GOT3 (cell line): ENCODE data around the gene B3GALNT1.

ENCODE experiments used
- DNase-seq: peaks from one replicate; lab custom pipeline; 2025; ENCODE audit warnings: mixed read lengths; lab: John Stamatoyannopoulos, UW

B3GALNT1 gene, protein sequence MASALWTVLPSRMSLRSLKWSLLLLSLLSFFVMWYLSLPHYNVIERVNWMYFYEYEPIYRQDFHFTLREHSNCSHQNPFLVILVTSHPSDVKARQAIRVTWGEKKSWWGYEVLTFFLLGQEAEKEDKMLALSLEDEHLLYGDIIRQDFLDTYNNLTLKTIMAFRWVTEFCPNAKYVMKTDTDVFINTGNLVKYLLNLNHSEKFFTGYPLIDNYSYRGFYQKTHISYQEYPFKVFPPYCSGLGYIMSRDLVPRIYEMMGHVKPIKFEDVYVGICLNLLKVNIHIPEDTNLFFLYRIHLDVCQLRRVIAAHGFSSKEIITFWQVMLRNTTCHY

DNA sequence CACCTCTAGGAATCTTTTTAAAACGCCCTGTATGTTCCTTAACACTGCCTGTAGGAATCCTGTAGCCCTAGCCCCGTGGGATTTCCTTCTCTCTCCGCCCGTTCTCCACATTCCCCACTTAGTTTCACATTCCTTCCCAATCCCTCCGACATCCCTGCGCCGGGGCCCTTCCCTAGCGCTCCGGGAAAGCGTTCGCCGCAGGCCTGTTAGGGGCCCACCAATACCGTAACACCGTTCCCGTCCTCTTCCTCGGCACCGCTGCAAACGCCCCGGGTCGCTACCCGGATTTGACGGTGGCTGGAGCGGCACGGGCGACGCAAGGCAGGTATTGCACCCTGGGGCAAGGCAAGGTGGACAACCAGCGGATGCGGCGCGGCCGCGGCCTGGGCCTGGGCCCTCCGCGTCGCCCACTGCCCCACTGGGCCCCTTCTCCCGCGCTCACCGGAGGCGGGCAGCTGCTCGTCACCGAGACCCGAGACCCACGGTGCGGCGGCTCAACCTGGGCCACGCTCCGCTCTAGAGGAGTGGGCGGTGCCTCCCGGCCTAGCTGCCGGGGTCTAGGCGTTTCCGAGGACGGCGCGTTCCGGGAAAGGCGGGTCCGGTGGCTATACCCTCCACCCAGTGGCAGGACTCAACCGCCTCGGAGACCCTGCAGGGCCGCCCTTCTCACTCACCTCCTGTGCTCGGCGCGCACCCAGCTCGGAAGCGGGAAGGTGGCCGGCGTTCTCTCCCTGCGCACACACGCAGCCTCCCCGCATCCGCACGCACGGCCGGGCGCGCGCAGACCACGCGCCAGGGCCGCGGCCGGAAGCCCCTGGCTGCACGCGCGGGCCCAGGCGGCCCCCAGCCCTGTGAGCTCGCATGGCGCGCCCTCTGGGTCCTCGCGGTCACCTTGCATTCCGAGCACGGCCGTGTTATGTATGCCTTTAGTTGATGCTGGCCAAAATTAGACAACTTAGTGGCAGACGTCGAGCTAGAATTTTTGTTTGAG is at the start of gene B3GALNT1:
B3GALNT1 (minus strand) TSS at position 789 of the 991 bp plus-strand sequence. CDS start 18,595 bp downstream, outside the sequence.
- DNase-seq: peak; percentile 49

DNA sequence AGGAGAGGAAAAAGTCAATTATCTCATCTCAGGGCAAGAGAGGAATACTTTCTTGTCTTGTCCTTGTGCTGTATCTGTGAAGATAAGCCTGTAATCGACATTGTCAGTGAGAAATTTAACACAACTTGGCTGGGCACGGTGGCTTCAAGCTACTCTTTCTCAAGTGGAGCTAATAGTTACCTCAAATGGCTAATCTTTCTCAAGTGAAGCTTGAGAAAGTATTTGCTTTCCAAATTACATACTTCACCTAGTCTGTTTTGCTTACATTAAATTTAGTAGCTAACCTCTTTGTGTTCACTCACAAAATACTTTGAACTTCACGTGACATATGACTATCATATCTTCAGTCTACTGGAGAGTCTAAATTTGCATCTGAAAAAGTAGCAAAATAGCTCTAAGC is 48.3 kb upstream of the B3GALNT1 start:
- no peak for DNase-seq

DNA sequence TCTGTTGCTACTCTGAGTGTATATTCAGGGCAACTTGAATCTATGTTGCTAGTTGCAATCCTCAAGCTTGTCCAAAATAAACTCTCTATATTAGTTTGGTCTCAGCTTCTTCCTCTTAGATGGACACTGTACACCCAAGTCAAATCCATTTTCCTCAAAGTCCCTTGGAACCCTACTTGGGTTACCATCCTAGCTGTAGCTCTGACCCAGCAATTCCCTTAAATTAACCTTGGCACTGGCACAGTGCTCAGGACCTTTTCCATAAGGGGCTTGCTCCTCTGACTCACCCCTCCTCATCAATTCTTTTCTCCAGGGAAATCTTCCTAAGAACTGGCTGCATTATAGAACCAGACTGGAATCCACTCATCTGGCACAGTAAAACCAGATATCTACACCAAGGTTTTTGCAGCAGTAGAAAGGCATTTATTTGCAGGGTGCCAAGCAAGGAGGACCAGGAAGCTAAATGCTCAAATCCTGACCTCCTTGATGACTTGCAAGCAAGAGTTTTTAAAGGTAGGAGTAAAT is 44.9 kb upstream of the B3GALNT1 start:
- DNase-seq: no peak

DNA sequence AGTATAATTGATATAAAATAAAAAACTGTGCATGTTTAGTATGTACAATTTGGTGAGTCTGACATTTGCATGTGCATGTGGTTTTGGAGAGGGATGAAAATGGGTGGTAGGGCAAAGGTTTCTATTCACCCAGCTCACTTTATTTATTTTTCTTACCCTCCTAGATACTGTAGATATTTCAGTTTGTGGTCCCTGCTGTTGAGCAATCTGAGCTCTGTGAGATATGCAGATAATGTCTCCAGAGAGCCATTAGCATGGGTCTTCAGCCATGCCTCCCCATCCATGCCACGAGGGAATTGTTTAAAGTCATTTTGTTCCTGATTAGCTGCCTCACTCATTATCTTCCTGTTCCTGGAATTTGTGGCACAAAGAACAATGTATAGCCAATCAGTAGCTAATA is 44.4 kb upstream of the B3GALNT1 start:
- DNase-seq: no peak

DNA sequence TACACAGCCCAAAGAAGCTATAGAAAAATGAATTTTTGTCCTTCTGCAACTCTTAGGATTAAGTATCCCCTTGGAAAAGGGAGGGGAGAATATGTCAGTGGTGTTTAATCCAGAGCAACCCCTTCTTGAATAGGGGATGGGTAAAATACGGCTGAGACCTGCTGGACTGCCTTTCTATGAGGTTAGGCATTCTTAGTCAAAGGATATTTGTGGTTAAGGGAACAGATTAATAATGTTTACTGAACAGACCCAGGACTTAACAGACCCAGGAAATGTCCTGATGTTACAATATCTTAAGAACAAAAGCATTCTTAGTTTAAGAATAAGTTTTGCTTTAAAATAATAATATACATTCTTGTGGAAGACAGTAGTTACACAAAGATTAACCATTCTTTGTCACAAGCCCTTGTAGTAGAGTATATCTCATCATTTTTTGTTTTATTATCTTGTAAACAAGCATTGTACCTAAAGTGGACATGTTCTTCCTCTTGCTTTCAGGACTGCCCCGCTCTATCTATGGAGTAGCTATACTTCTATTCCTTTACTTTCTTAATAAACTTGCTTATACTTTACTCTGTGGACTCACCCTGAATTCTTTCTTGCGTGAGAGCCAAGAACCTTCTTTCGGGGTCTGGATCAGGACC is 43.8 kb upstream of the B3GALNT1 start:
- DNase-seq: no peak

DNA sequence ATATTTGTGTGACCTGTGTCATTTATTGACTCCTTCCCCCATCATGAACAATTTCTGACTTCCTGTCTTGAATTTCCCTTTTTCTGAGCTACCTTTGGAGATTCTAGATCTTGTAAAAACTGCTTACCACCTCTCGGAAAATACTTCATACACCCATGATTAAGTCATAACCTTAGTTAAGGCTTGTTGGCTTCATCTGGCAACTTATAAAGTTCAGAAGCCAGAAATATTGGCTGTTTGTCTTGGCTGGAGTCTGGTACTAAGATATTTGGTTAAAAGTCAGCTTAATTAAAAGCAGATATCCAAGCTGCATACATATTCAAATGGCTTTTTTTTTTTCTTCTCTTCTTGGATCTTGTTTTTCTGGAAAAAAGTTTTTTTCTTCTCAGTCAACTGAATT is 37.3 kb upstream of the B3GALNT1 start:
- DNase-seq: no peak

DNA sequence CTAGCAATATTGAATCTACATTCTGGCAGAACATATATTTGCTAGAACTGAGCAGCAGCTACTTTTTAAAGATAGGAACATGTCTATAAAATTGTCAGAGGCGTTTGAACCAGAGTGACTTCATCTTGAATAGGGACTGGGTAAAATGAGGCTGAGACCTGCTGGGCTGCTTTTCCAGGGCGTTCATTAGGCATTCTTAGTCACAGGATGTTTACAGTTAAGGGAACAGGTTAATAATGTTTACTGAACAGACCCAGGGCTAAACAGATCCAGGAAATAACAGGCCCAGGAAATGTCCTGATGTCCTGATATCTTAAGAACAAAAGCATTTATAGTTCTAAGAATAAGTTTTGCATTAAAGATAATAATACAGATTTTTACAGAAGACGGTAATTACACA is 34.5 kb upstream of the B3GALNT1 start:
- DNase-seq: no peak

DNA sequence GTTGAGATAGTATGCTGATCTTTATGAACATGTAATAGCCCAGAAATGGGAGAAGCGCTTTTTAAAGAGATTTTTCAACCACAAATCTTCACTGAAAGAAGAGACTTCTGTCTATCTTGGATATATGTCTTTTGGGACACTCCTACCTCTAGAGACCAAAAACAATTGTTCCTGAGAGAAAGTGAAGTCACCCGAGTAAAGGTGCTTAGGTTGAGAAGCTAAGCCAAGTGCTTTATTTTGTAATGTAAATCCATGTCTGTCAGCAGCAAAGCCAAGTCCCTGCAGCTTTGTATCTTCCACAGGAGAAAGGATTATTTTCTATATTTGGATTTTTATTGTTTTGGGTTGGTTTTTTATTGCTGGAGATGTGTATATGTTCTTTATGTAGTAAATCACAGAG is 32.1 kb upstream of the B3GALNT1 start:
- no peak for DNase-seq

DNA sequence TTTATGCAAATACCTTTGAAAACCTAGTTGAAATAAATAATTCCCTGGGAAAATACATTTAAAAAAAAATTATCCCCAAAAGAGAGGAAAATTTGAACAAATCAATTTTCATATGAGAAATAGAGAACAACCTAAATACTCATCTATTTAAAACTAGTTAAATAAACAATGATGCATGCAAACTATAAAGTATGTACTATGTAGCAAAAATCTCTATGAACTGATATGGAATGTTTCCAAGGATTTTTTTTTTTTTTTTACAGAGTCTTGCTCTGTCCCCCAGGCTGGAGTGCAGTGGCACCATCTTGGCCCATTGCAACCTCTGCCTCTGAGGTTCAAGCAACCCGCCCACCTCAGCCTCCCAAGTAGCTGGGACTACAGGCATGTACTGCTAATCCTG is 27.2 kb upstream of the B3GALNT1 start:
- no peak for DNase-seq

DNA sequence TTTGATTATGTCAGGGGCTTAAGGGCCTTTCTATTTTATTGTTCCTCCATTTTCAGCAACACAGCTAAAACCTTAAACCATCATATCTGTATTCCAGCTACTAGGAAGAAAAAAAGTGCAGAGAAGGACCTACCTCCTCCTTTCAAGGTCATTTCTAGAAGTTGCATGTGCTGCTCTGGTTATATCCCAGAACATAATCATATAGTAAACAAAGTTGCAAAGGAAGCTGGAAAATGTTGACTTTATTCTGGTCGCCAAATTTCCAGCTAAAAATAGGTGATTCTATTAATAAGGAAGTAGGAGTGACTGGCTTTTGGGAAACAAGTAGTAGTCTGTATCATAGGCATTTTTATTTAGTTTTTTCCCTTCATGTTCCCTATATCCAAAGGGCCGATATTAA is 21.3 kb upstream of the B3GALNT1 start:
- DNase-seq: no peak

DNA sequence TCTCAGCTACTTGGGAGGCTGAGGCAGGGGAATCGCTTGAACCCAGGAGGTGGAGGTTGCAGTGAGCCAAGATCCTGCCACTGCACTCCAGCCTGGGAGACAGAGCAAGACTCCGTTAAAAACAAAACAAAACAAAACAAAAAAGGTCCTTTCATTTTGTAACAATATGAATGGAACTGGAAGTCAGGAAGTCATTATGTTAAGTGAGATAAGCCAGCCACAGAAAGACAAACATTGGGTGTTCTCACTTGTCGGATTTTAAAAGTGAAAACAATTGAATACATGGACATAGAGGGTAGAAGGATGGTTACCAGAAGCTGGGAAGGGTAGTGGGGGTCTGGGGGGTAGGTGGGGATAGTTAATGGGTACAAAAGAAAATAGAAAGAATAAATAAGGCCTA is 12.5 kb upstream of the B3GALNT1 start:
- DNase-seq: no peak

DNA sequence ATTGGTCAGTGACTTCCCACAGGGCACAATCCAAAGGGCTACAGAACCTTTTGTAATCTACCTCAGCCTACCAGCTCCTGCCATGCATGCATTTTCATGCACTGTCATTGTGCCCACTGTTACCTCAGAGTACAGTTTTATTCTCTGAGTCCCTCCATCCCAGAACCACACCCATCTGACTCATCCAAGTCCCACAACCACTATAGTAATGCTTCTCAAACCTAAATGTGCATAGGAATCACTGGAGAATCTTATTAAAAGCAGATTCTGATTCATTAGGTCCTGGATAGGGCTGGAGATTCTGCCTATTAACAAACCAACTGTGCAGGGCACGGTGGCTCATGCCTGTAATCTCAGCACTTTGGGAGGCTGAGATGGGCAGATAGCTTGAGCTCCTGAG is 3.7 kb upstream of the B3GALNT1 start:
- DNase-seq: no peak

DNA sequence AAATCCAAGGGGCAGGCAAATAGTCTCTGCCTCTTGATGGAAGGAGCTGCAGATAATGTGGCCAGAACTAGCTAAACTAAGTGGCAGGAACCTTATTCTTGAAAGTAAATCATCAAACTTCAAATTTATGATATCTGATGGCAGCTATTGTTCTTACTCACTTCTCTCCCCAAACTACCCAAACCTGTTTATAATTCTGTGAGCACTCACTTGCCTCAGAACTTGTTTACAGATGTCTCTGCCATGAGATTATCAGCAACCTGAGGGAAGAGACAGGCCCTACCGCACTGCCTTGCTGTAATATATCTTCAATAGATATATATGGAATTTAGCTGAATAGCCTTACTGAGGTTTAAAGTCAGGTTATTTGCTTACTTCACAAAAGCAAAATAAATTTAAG is 2.2 kb upstream of the B3GALNT1 start:
- no peak for DNase-seq

DNA sequence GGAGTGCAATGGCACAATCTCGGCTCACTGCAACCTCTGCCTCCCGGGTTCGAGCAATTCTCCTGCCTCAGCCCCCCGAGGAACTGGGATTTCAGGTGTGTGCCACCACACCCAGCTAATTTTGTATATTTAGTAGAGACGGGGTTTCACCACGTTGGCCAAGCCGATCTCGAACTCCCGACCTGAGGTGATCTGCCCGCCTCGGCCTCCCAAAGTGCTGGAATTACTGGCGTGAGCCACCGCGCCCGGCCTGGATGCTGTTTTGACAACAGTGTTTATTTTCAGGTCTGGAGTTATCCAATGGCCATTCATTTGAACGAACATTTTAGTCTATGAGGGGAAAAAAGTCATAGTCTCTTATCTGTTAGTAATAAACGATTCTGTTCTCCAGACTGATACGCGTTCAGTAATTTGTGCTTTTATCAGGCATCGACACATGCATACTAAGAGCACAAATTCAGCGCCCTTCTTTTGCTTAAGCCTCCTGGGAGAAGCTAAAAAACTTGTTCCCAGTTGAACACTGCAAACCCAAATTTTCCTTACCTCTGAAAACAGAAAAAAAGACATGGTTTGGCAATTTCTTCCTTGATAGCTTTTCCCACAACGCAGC is 1.3 kb downstream of the B3GALNT1 start:
- DNase-seq: no peak

DNA sequence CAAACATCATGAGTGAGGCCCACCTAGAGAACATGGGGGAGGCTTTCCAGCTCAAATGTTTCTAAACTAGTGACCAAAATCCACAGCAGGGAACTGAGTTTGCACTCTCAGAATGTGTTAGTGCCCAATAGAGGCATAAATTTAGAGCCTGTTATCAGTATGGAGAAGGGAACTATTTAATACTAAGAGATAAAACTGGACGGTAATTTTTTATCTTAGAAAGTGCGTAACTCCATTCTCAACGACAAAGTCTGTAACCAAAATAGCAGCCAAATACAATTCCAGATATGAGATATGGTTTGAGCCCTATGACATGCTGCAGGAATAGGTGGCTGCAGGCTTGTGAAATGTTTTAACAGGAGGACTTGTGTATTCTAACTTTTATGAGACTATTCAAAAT is 3.5 kb downstream of the B3GALNT1 start:
- DNase-seq: no peak

DNA sequence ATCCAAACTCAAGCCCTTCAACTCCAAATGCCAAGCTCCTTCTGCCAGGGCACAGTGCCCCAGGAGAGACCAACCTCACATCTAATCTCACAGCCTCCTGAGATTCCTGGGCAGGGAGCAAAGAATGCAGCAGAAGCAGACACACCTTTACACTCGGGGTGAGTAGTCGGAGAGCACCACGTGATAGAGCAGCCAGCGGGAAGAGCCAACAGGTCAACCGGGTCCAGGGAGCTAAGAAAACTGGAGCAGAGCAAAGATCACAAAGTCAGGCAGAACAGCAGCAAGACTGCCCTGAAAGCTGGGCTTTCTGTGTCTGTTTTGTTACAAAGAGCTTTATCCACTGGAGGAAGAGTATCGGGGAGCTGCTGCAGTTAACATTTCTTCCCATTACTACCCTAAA is 4.2 kb downstream of the B3GALNT1 start:
- no peak for DNase-seq

DNA sequence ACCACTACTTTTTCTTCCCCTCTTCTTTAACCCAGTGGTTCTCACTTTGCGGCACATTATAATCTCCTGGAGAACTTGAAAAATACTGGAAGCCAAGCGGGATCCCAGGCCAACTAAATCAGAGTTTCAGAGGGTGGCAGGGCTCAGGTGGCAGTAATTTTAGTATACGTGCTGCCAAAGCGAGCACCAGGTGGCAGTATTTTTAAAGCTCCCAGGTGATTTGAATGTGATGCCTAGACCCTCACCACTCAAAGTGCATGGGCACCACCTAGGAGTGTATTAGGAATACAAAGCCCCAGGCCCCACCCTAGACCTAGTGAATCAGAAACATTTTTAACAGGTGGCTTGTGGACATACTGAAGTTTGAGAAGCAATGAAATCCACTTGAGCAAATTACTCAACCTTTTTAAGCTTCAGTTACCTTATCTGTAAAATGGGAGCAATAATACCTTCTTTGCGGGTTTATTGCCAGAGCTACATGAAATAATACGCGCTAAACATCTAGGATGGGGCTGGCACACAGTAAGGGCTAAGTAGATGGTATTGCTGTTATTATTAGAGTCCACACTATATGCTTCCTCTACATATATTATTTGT is 8.3 kb downstream of the B3GALNT1 start:
- DNase-seq: no peak

DNA sequence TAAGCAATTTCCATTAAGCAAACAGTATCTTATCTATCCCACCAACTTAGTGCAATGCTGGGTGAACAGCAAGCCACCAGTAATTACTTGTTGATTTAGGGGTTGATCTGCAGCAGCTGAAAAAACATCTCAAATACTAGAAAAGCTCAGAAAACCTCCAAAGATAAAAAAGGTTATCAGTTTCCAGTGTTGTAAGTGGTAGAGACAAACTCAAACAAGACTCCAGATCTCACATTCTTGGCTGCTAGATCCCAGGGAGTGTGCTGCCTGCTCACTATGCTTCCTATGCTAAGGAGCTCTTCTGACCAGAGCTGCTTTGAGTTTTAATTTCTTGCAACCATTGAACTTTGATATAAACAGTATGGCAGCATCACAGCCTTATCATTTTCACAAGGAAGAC is 11.3 kb downstream of the B3GALNT1 start:
- no peak for DNase-seq

DNA sequence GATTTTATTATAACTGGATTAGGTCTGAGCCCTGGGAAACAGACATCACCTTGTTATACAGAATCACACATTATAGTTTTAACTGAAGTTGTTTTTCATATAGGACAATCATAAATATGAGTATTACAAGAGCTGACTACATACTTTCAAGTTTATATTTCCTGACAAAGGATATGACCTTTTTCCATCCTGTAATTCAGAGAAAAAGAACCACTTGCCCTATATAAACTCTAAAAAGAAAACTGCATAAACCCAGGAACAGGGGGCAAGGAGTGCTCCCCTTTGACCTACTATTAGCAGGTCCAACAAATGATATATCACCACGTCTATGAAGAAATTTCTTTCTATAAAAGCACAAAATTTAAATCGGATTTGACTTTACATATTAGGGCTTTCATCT is 20.9 kb downstream of the B3GALNT1 start:
- no peak for DNase-seq

DNA sequence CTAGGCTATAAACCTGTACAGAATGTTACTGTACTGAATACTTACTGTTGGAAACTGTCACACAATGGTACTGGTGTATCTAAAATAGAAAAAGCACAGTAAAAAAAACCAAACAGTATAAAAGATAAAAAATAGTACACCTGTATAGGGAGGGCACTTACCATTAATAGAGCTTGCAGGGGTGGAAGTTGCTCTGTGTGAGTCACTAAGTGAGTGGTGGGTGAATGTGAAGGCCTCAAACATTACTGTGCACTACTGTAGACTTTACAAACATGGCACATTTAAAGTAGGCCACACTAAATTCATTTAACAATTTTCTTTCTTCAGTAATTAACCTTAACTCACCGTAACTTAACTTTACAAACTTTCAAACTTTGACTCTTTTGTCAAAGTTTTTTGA is 22.0 kb downstream of the B3GALNT1 start:
- no peak for DNase-seq

DNA sequence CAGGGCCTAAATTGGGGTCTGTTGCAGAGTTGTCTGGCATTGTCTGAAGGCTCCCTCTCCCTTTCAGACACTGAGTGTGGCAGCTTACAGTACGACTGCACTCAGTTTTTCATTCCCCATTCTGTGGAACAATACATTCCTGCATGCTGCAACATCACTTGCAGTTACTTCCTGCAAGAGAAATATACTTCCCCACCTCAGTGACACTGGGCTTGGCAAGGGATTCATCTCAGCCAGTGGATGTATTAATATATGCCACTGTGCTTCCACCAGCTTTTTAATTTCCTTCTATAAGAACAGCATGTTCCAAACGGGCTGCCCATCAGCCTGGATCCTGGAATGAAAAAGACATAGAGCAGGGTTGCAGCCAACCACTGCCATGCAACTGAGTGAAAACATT is 23.1 kb downstream of the B3GALNT1 start:
- DNase-seq: no peak

DNA sequence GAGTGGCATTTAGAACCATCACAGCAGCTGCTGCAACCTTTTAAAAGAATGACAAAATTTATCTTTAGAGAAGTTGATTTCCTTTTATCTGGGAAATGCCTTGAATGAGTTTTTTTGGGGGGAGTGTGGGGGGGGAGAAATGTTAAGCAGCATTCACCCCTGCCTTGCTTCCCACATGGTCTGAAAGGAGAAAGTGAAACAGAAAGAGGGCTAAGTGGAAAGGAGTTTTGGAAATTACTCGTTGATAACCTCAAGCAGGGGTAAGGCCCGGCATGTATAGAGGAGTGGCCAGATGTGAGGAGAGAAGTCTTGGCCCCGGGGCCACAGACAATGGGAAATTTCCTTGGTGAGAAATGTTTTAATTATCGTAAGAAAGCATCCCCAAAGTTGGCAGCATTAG is 23.5 kb downstream of the B3GALNT1 start:
- DNase-seq: no peak
